Prostate gland (tissue), 2 donors: ENCODE measurements around the gene CMTM5. TPM values are rescaled to one million over a fixed set of nuclear protein-coding genes. Genes with fewer than 3 reads are reported as not detected.

ENCODE experiments used
- DNase-seq: peaks from one replicate; pipeline ENCODE4 v3.0.0-alpha.2; 2019; ENCODE audit warnings: low spot score
- H3K27ac ChIP-seq, 2 donors: fragments of 200-600 bp; sonication (generic); 2 replicates each; pipeline ENCODE4 v1.5.1; 2017 to 2019
- H3K27me3 ChIP-seq: fragments of 200-600 bp; sonication (generic); replicated peaks from 2 replicates; pipeline ENCODE4 v1.5.1; 2019; ENCODE audit not compliant: insufficient read depth
- H3K36me3 ChIP-seq, 2 donors: fragments of 200-600 bp; sonication (generic); 1 replicate in 1 of 2; 2 replicates in 1 of 2; pipeline versions ENCODE4 v1.5.1 to v1.8.1; 2017 to 2019
- H3K4me1 ChIP-seq: fragments of 200-600 bp; sonication (generic); replicated peaks from 2 replicates; pipeline ENCODE4 v1.5.1; 2019
- H3K4me3 ChIP-seq, 2 donors: fragments of 200-600 bp; sonication (generic); 2 replicates each; pipeline ENCODE4 v1.5.1; 2017 to 2019
- H3K9me3 ChIP-seq: fragments of 200-600 bp; sonication (generic); 2 replicates; pipeline ENCODE4 v1.5.1; 2017
- POLR2A ChIP-seq: fragments of 450-650 bp; IDR thresholded peaks from one replicate; pipeline ENCODE4 v1.6.1; 2016; ENCODE audit warnings: antibody characterized with exemption, mild to moderate bottlenecking
- POLR2AphosphoS5 ChIP-seq: sonication (generic); formaldehyde crosslinking; IDR thresholded peaks from one replicate; pipeline ENCODE4 v1.6.1; 2017; ENCODE audit warnings: antibody characterized with exemption
- WGBS: methylation state at CpG from one replicate; pipeline ENCODE4 v1.1.5; 2018; 5-methylcytosine and 5-hydroxymethylcytosine counted together
- intact Hi-C: fragments of 100-400 bp; cut with DNase I; formaldehyde crosslinking; loops from one replicate; pipeline ENCODE4 v1.14.2; 2022
- total RNA-seq, 2 donors: library from RNA; depleted of rRNA; stranded (reverse); fragments of >200 nt; gene quantifications; one replicate each; pipeline ENCODE4 v1.1.0, GENCODE V29; 2016
- TF ChIP-seq, protein P1 (sequence below), 4 experiments: fragments of 200-600 bp in 2 of 4; fragments of 450-650 bp in 2 of 4; sonication (generic) in 2 of 4; IDR thresholded peaks; 1 replicate in 3 of 4; 2 replicates in 1 of 4; pipeline ENCODE4 v1.5.1; 2016 to 2019; ENCODE audit warnings: antibody characterized with exemption in 4 of 4, mild to moderate bottlenecking in 2 of 4, moderate library complexity in 2 of 4

The CMTM5 gene
- total RNA-seq, 2 donors from 2014 or later = 1.5 TPM; not detected in 1

DNA sequence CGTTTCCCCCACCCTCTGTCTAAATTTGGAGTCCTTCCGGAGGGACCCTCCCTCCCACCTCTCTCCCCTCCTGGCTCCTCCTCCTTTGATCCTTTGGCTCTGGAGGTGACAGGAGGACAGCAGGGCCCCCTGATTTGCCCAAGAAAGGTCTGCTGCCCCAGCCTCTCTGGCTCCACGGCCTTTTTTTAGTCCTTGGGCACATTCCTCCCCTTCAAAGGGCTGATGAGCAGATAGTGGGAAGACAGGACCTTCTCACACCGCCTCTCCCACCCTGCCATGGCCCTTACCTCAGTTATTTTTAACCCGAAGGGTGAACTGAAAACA, 31.4 kb downstream of the CMTM5 start:
- intact Hi-C loops = no loop called here
- TF ChIP-seq, protein P1, sequence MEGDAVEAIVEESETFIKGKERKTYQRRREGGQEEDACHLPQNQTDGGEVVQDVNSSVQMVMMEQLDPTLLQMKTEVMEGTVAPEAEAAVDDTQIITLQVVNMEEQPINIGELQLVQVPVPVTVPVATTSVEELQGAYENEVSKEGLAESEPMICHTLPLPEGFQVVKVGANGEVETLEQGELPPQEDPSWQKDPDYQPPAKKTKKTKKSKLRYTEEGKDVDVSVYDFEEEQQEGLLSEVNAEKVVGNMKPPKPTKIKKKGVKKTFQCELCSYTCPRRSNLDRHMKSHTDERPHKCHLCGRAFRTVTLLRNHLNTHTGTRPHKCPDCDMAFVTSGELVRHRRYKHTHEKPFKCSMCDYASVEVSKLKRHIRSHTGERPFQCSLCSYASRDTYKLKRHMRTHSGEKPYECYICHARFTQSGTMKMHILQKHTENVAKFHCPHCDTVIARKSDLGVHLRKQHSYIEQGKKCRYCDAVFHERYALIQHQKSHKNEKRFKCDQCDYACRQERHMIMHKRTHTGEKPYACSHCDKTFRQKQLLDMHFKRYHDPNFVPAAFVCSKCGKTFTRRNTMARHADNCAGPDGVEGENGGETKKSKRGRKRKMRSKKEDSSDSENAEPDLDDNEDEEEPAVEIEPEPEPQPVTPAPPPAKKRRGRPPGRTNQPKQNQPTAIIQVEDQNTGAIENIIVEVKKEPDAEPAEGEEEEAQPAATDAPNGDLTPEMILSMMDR (IDR thresholded peaks at IDR 0.05) = no peak
- TF ChIP-seq POLR2A (no peak), POLR2AphosphoS5 (no peak)
- WGBS = 53% methylated on average over 5 of the region's 5 CpGs
- no peak overlapping the region for H3K27ac ChIP-seq
- H3K4me1 ChIP-seq = no peaks in the 10 kb centered on the region
- H3K27me3 ChIP-seq = no peaks in the 10 kb centered on the region
- H3K36me3 ChIP-seq = no peaks in the 10 kb centered on the region
- no peaks in the 10 kb centered on the region for H3K9me3 ChIP-seq
- DNase-seq = no peak
- no peak overlapping the region for H3K4me3 ChIP-seq

- Histone ChIP-seq H3K4me3 (no peak overlapping the region), H3K27ac (no peak overlapping the region), H3K36me3 (no peaks in the 10 kb centered on the region), H3K9me3 (no peaks in the 10 kb centered on the region), H3K4me1 (no peaks in the 10 kb centered on the region), H3K27me3 (no peaks in the 10 kb centered on the region)
- DNase-seq = no peak
- 86% methylated on average over 2 of the region's 2 CpGs for WGBS
- intact Hi-C loops = no loop called here
- TF ChIP-seq, protein P1 (IDR thresholded peaks at IDR 0.05) = no peak
- no peak for TF ChIP-seq POLR2AphosphoS5
Observed at GRCh38 chr14:23409475-23409874, 32.6 kb downstream of the CMTM5 start.

DNA sequence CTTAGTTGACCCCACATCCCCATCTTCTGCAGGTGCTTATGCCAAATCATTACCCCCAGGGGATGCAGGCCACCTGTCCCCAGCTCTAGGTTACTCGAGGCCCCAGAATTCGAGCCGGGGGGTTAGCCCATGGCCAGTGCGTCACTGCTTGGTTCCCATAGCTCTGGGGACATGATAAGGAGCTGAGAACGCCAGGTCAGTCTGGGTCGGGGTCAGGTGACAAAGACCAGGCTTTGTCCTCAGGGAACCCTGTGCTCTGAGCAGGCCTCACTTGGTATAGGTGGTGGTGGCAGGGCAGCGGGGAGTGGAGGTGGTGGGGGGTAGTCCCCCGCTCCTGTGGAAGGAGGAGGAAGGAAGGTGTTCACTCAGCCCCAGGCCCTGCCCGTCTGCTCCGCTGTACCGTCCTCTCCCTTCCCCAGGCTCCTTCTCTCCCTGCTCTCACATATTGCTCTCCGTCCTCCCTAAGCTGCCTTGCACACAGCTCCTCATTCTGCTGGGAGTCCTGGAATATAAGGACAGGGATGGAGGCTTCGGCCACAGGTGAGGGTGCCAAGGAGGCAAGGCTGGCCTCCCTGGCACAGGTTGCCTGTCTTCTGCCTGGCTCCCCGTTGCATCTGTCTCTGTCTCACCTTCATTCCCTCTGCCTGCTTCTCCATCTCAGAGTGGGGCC, 33.3 kb downstream of the CMTM5 start:
- no peaks in the 10 kb centered on the region for H3K27me3 ChIP-seq
- no peak overlapping the region for H3K4me3 ChIP-seq
- DNase-seq = no peak
- H3K4me1 ChIP-seq = no peaks in the 10 kb centered on the region
- WGBS = 91% methylated on average over 14 of the region's 14 CpGs
- H3K27ac ChIP-seq = no peak overlapping the region
- intact Hi-C loops = no loop called here
- TF ChIP-seq POLR2AphosphoS5 = no peak
- no peaks in the 10 kb centered on the region for H3K9me3 ChIP-seq
- no peaks in the 10 kb centered on the region for H3K36me3 ChIP-seq

GRCh38 chr14:23411563-23412525, 35.0 kb downstream of the CMTM5 start:
- H3K36me3 ChIP-seq = no peaks in the 10 kb centered on the region
- no peaks in the 10 kb centered on the region for H3K9me3 ChIP-seq
- H3K4me1 ChIP-seq = no peaks in the 10 kb centered on the region
- 80% methylated on average over 14 of the region's 14 CpGs for WGBS
- H3K27me3 ChIP-seq = no peaks in the 10 kb centered on the region
- H3K27ac ChIP-seq = no peak overlapping the region
- no peak for TF ChIP-seq POLR2A
- TF ChIP-seq, protein P1 (IDR thresholded peaks at IDR 0.05) = no peak
- TF ChIP-seq POLR2AphosphoS5 = no peak
- H3K4me3 ChIP-seq = no peak overlapping the region
- intact Hi-C loops = no loop called here
- DNase-seq = no peak

DNA sequence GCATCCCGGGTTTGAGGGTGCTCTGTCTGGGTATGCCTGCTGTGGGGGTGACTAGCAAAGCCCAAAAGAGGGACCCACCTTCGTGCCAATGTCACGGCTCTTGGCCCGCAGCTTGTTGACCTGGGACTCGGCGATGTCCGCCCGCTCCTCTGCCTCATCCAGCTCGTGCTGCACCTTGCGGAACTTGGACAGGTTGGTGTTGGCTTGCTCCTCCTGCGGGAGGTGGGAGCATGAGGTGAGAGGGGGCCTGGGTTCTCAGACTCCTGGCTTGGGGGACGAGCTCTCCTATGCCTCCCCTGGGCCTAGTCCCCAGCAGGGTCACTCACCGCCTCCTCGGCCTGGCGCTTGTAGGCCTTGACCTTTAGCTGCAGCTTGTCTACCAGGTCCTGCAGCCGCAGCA, 36.8 kb downstream of the CMTM5 start:
- 96% methylated on average over 12 of the region's 16 CpGs for WGBS
- TF ChIP-seq, protein P1 (IDR thresholded peaks at IDR 0.05) = no peak
- TF ChIP-seq POLR2AphosphoS5 = no peak
- no peak for TF ChIP-seq POLR2A
- intact Hi-C loops = no loop called here

More for the DNA sequence above, 36.8 kb downstream of the CMTM5 start:
- H3K36me3 ChIP-seq = no peaks in the 10 kb centered on the region
- DNase-seq = no peak
- no peak overlapping the region for H3K4me3 ChIP-seq
- no peak overlapping the region for H3K27ac ChIP-seq
- no peaks in the 10 kb centered on the region for H3K27me3 ChIP-seq
- no peaks in the 10 kb centered on the region for H3K9me3 ChIP-seq
- H3K4me1 ChIP-seq = no peaks in the 10 kb centered on the region
